Stomach (tissue), 19 donors: Measurements from ENCODE around the gene VAMP3. TPM values are rescaled to one million over a fixed set of nuclear protein-coding genes. Genes with fewer than 3 reads are reported as not detected.
A peak's percentile ranks its signal among the peaks of the same experiment; 100 is the strongest.

Source experiments
- DNase-seq, 2 donors: peaks; one replicate each; pipeline versions ENCODE4 v3.0.0 to v3.0.0-alpha.2; 2013 to 2019
- H3K27ac ChIP-seq, 5 donors: fragments of 200-600 bp in 4 of 5; sonication (generic) in 4 of 5; one replicate each; pipeline ENCODE4 v1.5.1; 2013 to 2019; ENCODE audit warnings: mild to moderate bottlenecking in 1 of 5, moderate library complexity in 1 of 5
- H3K27me3 ChIP-seq, 3 donors: fragments of 200-600 bp; sonication (generic); one replicate each; pipeline ENCODE4 v1.5.1; 2017 to 2019; ENCODE audit warnings: mixed run types in 1 of 3
- H3K36me3 ChIP-seq, 4 donors: fragments of 200-600 bp; sonication (generic); 1 replicate in 3 of 4; 2 replicates in 1 of 4; pipeline ENCODE4 v1.5.1; 2016 to 2019
- H3K4me1 ChIP-seq, 4 donors: fragments of 200-600 bp; sonication (generic); one replicate each; pipeline ENCODE4 v1.5.1; 2016 to 2019
- H3K4me3 ChIP-seq, 4 donors: fragments of 200-600 bp; sonication (generic) in 3 of 4; one replicate each; pipeline ENCODE4 v1.5.1; 2016 to 2019; ENCODE audit warnings: mild to moderate bottlenecking in 1 of 4
- H3K9me3 ChIP-seq, 4 donors: fragments of 200-600 bp; sonication (generic); one replicate each; pipeline ENCODE4 v1.5.1; 2016 to 2019
- CTCF ChIP-seq, 7 experiments: fragments of 450-650 bp in 4 of 7; fragments of 200-600 bp in 3 of 7; sonication (generic) in 3 of 7; IDR thresholded peaks; one replicate each; pipeline ENCODE4 v1.5.1; 2016 to 2019; ENCODE audit warnings: antibody characterized with exemption in 7 of 7, control low read depth in 2 of 7, mild to moderate bottlenecking in 1 of 7
- EP300 ChIP-seq: sonication (generic); formaldehyde crosslinking; IDR thresholded peaks from one replicate; pipeline ENCODE4 v1.6.1; 2017; ENCODE audit warnings: antibody characterized with exemption
- POLR2A ChIP-seq, 4 donors: fragments of 450-650 bp; IDR thresholded peaks; one replicate each; pipeline ENCODE4 v1.6.1; 2016; ENCODE audit warnings: antibody characterized with exemption in 4 of 4, control low read depth in 2 of 4, mild to moderate bottlenecking in 1 of 4, moderate library complexity in 1 of 4
- POLR2AphosphoS5 ChIP-seq, 3 donors: sonication (generic); formaldehyde crosslinking; IDR thresholded peaks; one replicate each; pipeline ENCODE4 v1.6.1; 2016; ENCODE audit warnings: antibody characterized with exemption in 3 of 3
- WGBS, 5 donors: extraction: QIAGEN DNeasy Blood & Tissue Kit in 3 of 5; methylation state at CpG; one replicate each; pipeline versions ENCODE4 v1.1.5 to v1.1.7; 2013 to 2018; 5-methylcytosine and 5-hydroxymethylcytosine counted together
- intact Hi-C: fragments of 100-400 bp; cut with DNase I; formaldehyde crosslinking; loops from one replicate; pipeline ENCODE4 v1.15.1; 2023; ENCODE audit warnings: low total_unique reads
- long read RNA-seq, 10 donors: transcript quantifications; one replicate each; lab custom pipeline, GENCODE V29; 2026
- polyA plus RNA-seq, 3 donors: library from polyadenylated mRNA; stranded (reverse); fragments of 200-250 nt; gene quantifications; one replicate each; pipeline ENCODE4 v1.2.3, GENCODE V29; 2013
- total RNA-seq, 5 donors: library from RNA; depleted of rRNA; stranded (reverse); fragments of >200 nt; gene quantifications; one replicate each; pipeline versions ENCODE4 v1.1.0 to v1.2.3, GENCODE V29; 2014 to 2016
- donor health status: healthy with polysubstance abuse.
- donor health status: Bipolar disorder and iron deficiency.
- donor health status: healthy.

Gene VAMP3, protein sequence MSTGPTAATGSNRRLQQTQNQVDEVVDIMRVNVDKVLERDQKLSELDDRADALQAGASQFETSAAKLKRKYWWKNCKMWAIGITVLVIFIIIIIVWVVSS
- total RNA-seq, result 100 to 1,000 TPM in 3 of 5 donors, 10 to 100 TPM in 2; 20.9 to 133 (median 112) TPM
- 10 to 100 TPM; 42.0 to 98.5 (median 67.1) TPM for polyA plus RNA-seq
- long read RNA-seq, donor 1, partial matches to known transcripts, result 0 of 5 reads
- long read RNA-seq, donor 1, other reads (novel, unspliced or antisense), result 0 of 5 reads
- long read RNA-seq, donor 2, transcript VAMP3-201 (5 exons, 2,205 nt), result major isoform, 15 of 26 reads
- long read RNA-seq, donor 2, partial matches to known transcripts, result 10 of 26 reads
- long read RNA-seq, donor 2, other reads (novel, unspliced or antisense), result 0 of 26 reads
- long read RNA-seq, donor 3, transcript VAMP3-201 (5 exons, 2,205 nt), result major isoform, 9 of 9 reads
- long read RNA-seq, donor 3, partial matches to known transcripts, result 0 of 9 reads
- long read RNA-seq, donor 3, other reads (novel, unspliced or antisense), result 0 of 9 reads
- long read RNA-seq, donor 4, partial matches to known transcripts, result 0 of 4 reads
- long read RNA-seq, donor 4, other reads (novel, unspliced or antisense), result 0 of 4 reads
- long read RNA-seq, donor 5, transcript VAMP3-201 (5 exons, 2,205 nt), result major isoform, 35 of 36 reads
- long read RNA-seq, donor 5, partial matches to known transcripts, result 0 of 36 reads
- long read RNA-seq, donor 5, other reads (novel, unspliced or antisense), result 0 of 36 reads
- long read RNA-seq, donor 6, result 0 reads
- long read RNA-seq, donor 7, transcript VAMP3-202 (5 exons, 954 nt), result minor isoform, 5 of 46 reads
- long read RNA-seq, donor 7, transcript VAMP3-201 (5 exons, 2,205 nt), result major isoform, 30 of 46 reads
- long read RNA-seq, donor 7, partial matches to known transcripts, result 11 of 46 reads
- long read RNA-seq, donor 7, other reads (novel, unspliced or antisense), result 0 of 46 reads
- long read RNA-seq, donor 8, transcript VAMP3-201 (5 exons, 2,205 nt), result major isoform, 26 of 26 reads
- long read RNA-seq, donor 8, partial matches to known transcripts, result 0 of 26 reads
- long read RNA-seq, donor 8, other reads (novel, unspliced or antisense), result 0 of 26 reads
- long read RNA-seq, donor 9, transcript VAMP3-201 (5 exons, 2,205 nt), result major isoform, 13 of 14 reads
- long read RNA-seq, donor 9, partial matches to known transcripts, result 0 of 14 reads
- long read RNA-seq, donor 9, other reads (novel, unspliced or antisense), result 0 of 14 reads
- long read RNA-seq, donor 10, transcript VAMP3-201 (5 exons, 2,205 nt), result major isoform, 15 of 15 reads
- long read RNA-seq, donor 10, partial matches to known transcripts, result 0 of 15 reads
- long read RNA-seq, donor 10, other reads (novel, unspliced or antisense), result 0 of 15 reads

- intact Hi-C loops, result no loop called here
- H3K36me3 ChIP-seq, result peaks cover 0 to 25% (median 23%) of the 10 kb centered on the region in 4 donors
- WGBS, 5 donors, result 0 to 1% (median 0%) methylated on average over 54 to 97 of the region's 97 CpGs
These were observed at the start of gene VAMP3 for GRCh38 chr1:7770997-7771822. VAMP3 (plus strand) TSS chr1:7771296; CDS start chr1:7771384, 88 bp downstream.

DNA sequence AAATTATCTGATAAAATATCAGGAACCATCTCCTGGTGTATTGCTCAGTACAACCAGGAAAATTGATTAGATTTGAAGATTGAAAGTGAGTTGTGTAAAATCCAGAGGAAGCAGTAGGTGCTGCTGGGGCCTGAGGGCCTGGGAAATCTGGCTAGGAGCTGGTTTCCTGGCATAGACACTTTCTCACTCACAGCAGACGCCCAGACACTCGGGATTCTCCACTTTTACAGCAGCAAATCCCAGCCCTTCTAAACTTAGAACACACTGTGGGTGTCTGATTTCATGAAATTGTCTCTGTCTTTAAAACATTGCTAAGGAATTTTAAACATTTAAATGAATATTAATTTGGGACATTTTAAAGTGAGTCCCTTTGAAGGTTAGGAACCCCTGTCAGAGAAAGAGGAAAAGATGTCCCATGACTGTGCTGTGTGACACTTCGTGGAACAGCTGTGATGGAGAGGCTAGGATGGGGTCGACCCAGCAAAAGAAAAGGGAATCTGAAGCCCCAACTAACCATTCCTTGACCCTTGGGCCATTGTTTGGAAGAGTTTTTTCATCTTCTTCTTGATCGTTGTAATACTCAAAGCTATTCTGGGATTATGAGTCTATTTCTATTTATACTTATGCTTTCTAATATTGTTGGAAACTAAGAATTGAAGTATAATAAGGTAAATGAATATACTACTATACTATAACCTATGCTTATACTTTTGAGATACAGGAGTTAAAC, 49.0 kb upstream of the VAMP3 start:
- Histone ChIP-seq H3K27me3 (peaks cover 0 to 14% (median 0%) of the 10 kb centered on the region in 3 donors), H3K9me3 (no peaks in the 10 kb centered on the region), H3K36me3 (no peaks in the 10 kb centered on the region), H3K27ac (no peak overlapping the region), H3K4me3 (no peak overlapping the region), H3K4me1 (peaks cover 0 to 11% (median 4%) of the 10 kb centered on the region in 4 donors)
- WGBS, 5 donors, result 64 to 74% (median 70%) methylated on average over 5 of the region's 5 CpGs
- intact Hi-C loops, result no loop called here
- TF ChIP-seq CTCF (IDR thresholded peaks at IDR 0.05) (no peak), POLR2AphosphoS5 (IDR thresholded peaks at IDR 0.05) (no peak), POLR2A (IDR thresholded peaks at IDR 0.05) (no peak), EP300 (no peak)
- DNase-seq, result no peak

More at GRCh38 chr1:7770997-7771822, at the start of gene VAMP3:
- Histone ChIP-seq H3K9me3 (no peaks in the 10 kb centered on the region), H3K27ac (peak within 1 kb of the TSS; percentile 95 to 98 (median 96)), H3K4me3 (peak within 1 kb of the TSS; percentile 84 to 100 (median 96)), H3K4me1 (peaks cover 12 to 56% (median 29%) of the 10 kb centered on the region in 4 donors), H3K27me3 (no peaks in the 10 kb centered on the region)
- peak; percentile 48 to 89 (median 86) for TF ChIP-seq POLR2AphosphoS5 (IDR thresholded peaks at IDR 0.05)
- no peak for TF ChIP-seq POLR2A (IDR thresholded peaks at IDR 0.05)
- peak; percentile 92 to 95 for DNase-seq

- no peak for TF ChIP-seq CTCF (IDR thresholded peaks at IDR 0.05)
- TF ChIP-seq EP300, result no peak
- TF ChIP-seq POLR2A (IDR thresholded peaks at IDR 0.05), result no peak
- TF ChIP-seq POLR2AphosphoS5 (IDR thresholded peaks at IDR 0.05), result no peak
These were observed 48.5 kb upstream of the VAMP3 start for GRCh38 chr1:7722670-7723012.

More at GRCh38 chr1:7722670-7723012, 48.5 kb upstream of the VAMP3 start:
- Histone ChIP-seq H3K27ac (no peak overlapping the region), H3K27me3 (peaks cover 0 to 14% (median 0%) of the 10 kb centered on the region in 3 donors), H3K4me1 (peaks cover 0 to 11% (median 4%) of the 10 kb centered on the region in 4 donors), H3K9me3 (no peaks in the 10 kb centered on the region), H3K36me3 (no peaks in the 10 kb centered on the region), H3K4me3 (no peak overlapping the region)
- no peak for DNase-seq
- 81 to 93% (median 90%) methylated on average over 2 of the region's 2 CpGs for WGBS, 5 donors
- intact Hi-C loops, result no loop called here
